Stomach (tissue), 9 donors: ENCODE data around the gene KRT4. TPM values are rescaled to one million over a fixed set of nuclear protein-coding genes. Genes with fewer than 3 reads are reported as not detected.

Experiments
- DNase-seq, 2 donors: peaks; one replicate each; pipeline versions ENCODE4 v3.0.0 to v3.0.0-alpha.2; 2013 to 2019
- H3K27ac ChIP-seq, 5 donors: fragments of 200-600 bp in 4 of 5; sonication (generic) in 4 of 5; one replicate each; pipeline ENCODE4 v1.5.1; 2013 to 2019; ENCODE audit warnings: mild to moderate bottlenecking in 1 of 5, moderate library complexity in 1 of 5
- H3K27me3 ChIP-seq, 3 donors: fragments of 200-600 bp; sonication (generic); one replicate each; pipeline ENCODE4 v1.5.1; 2017 to 2019; ENCODE audit warnings: mixed run types in 1 of 3
- H3K36me3 ChIP-seq, 4 donors: fragments of 200-600 bp; sonication (generic); 1 replicate in 3 of 4; 2 replicates in 1 of 4; pipeline ENCODE4 v1.5.1; 2016 to 2019
- H3K4me1 ChIP-seq, 4 donors: fragments of 200-600 bp; sonication (generic); one replicate each; pipeline ENCODE4 v1.5.1; 2016 to 2019
- H3K4me3 ChIP-seq, 4 donors: fragments of 200-600 bp; sonication (generic) in 3 of 4; one replicate each; pipeline ENCODE4 v1.5.1; 2016 to 2019; ENCODE audit warnings: mild to moderate bottlenecking in 1 of 4
- H3K9me3 ChIP-seq, 4 donors: fragments of 200-600 bp; sonication (generic); one replicate each; pipeline ENCODE4 v1.5.1; 2016 to 2019
- EP300 ChIP-seq: sonication (generic); formaldehyde crosslinking; IDR thresholded peaks from one replicate; pipeline ENCODE4 v1.6.1; 2017; ENCODE audit warnings: antibody characterized with exemption
- POLR2A ChIP-seq, 4 donors: fragments of 450-650 bp; IDR thresholded peaks; one replicate each; pipeline ENCODE4 v1.6.1; 2016; ENCODE audit warnings: antibody characterized with exemption in 4 of 4, control low read depth in 2 of 4, mild to moderate bottlenecking in 1 of 4, moderate library complexity in 1 of 4
- POLR2AphosphoS5 ChIP-seq, 3 donors: sonication (generic); formaldehyde crosslinking; IDR thresholded peaks; one replicate each; pipeline ENCODE4 v1.6.1; 2016; ENCODE audit warnings: antibody characterized with exemption in 3 of 3
- WGBS, 5 donors: extraction: QIAGEN DNeasy Blood & Tissue Kit in 3 of 5; methylation state at CpG; one replicate each; pipeline versions ENCODE4 v1.1.5 to v1.1.7; 2013 to 2018; 5-methylcytosine and 5-hydroxymethylcytosine counted together
- intact Hi-C: fragments of 100-400 bp; cut with DNase I; formaldehyde crosslinking; loops from one replicate; pipeline ENCODE4 v1.15.1; 2023; ENCODE audit warnings: low total_unique reads
- polyA plus RNA-seq, 3 donors: library from polyadenylated mRNA; stranded (reverse); fragments of 200-250 nt; gene quantifications; one replicate each; pipeline ENCODE4 v1.2.3, GENCODE V29; 2013
- total RNA-seq, 5 donors: library from RNA; depleted of rRNA; stranded (reverse); fragments of >200 nt; gene quantifications; one replicate each; pipeline versions ENCODE4 v1.1.0 to v1.2.3, GENCODE V29; 2014 to 2016
- TF ChIP-seq, protein P1 (sequence below), 7 experiments: fragments of 450-650 bp in 4 of 7; fragments of 200-600 bp in 3 of 7; sonication (generic) in 3 of 7; IDR thresholded peaks; one replicate each; pipeline ENCODE4 v1.5.1; 2016 to 2019; ENCODE audit warnings: antibody characterized with exemption in 7 of 7, control low read depth in 2 of 7, mild to moderate bottlenecking in 1 of 7
- donor health status: healthy with polysubstance abuse.
- donor health status: Bipolar disorder and iron deficiency.
- donor health status: healthy.

Gene KRT4
- total and polyA plus RNA-seq, 8 donors, result 5.1 to 2,693 (median 11.2) TPM; not detected in 4

GRCh38 chr12:52821071-52821730 lies 7.3 kb upstream of the KRT4 start:
- H3K4me1 ChIP-seq, result peaks cover 0 to 10% (median 0%) of the 10 kb centered on the region in 4 donors
- 78 to 94% (median 92%) methylated on average over 3 to 4 of the region's 4 CpGs for WGBS, 5 donors
- DNase-seq, result no peak
- no peak overlapping the region for H3K27ac ChIP-seq
- intact Hi-C loops, result no loop called here
- H3K27me3 ChIP-seq, result peaks cover 0 to 37% (median 8%) of the 10 kb centered on the region in 3 donors
- no peak overlapping the region for H3K4me3 ChIP-seq
- H3K36me3 ChIP-seq, result no peaks in the 10 kb centered on the region
- TF ChIP-seq EP300, result no peak
- no peak for TF ChIP-seq POLR2A (IDR thresholded peaks at IDR 0.05)
- TF ChIP-seq POLR2AphosphoS5 (IDR thresholded peaks at IDR 0.05), result no peak
- TF ChIP-seq, protein P1, sequence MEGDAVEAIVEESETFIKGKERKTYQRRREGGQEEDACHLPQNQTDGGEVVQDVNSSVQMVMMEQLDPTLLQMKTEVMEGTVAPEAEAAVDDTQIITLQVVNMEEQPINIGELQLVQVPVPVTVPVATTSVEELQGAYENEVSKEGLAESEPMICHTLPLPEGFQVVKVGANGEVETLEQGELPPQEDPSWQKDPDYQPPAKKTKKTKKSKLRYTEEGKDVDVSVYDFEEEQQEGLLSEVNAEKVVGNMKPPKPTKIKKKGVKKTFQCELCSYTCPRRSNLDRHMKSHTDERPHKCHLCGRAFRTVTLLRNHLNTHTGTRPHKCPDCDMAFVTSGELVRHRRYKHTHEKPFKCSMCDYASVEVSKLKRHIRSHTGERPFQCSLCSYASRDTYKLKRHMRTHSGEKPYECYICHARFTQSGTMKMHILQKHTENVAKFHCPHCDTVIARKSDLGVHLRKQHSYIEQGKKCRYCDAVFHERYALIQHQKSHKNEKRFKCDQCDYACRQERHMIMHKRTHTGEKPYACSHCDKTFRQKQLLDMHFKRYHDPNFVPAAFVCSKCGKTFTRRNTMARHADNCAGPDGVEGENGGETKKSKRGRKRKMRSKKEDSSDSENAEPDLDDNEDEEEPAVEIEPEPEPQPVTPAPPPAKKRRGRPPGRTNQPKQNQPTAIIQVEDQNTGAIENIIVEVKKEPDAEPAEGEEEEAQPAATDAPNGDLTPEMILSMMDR (IDR thresholded peaks at IDR 0.05), result no peak
- H3K9me3 ChIP-seq, result no peaks in the 10 kb centered on the region

DNA sequence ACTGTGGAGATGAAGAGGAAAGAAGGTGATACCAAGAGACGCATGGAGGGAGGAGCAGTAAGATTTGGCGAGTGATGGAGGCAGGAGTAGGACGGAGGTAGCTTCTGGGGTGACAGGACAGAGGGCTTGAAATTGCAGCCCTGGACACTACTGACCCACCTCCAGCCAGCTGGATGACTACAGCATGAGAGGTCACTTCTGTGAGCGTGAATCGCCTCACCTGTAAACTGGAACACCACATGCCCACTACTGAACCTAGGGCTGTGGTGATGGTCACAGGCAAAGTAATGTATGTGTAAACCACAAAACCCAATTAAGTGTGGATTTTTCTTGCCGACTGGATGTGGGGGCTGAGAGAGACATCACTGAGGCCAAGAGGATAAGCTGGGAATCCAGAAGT lies 6.6 kb upstream of the KRT4 start:
- no peak for DNase-seq
- H3K36me3 ChIP-seq, result no peaks in the 10 kb centered on the region
- intact Hi-C loops, result no loop called here

DNA sequence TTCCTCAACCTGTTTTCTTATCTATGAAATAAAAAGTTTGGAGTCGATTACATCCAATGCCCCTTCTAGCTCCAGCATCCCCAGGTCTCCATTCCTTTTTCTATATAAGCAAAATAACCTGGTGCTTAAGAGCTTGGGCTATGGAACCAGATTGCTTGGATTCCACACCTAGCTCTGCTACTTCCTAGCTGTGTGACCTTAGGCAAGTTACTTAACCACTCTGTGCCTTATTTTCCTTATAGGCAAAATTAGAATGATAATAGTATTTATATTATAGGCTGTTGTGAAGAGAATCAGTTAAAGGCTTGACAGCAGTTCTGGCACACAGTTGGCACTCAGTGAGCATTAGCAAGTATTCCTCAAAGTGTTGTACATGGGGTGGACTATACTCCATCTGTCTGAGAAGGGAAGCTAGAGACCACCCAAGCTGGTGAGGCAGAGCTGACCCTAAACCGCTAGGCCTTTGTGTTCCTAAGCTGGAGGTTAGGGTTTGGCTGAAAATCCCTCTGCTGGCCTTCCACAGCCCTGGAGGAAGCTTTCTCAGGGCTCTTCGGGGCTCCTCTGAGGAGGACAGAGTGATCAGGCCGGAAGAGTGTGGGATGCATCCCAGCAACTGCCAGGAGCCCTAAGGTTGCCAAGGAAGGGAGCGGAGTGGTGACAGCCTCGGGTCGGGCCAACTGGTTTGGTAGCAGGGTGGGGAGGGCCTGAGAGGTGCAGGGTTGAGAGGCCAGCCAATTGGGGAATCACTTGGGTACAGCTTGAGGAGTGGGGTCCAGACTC lies 6.0 kb upstream of the KRT4 start:
- no peak for TF ChIP-seq POLR2AphosphoS5 (IDR thresholded peaks at IDR 0.05)
- TF ChIP-seq EP300, result no peak
- no peak for TF ChIP-seq POLR2A (IDR thresholded peaks at IDR 0.05)
- TF ChIP-seq, protein P1 (IDR thresholded peaks at IDR 0.05), result no peak
- H3K9me3 ChIP-seq, result no peaks in the 10 kb centered on the region
- peaks cover 0 to 10% (median under 1%) of the 10 kb centered on the region in 4 donors for H3K4me1 ChIP-seq
- DNase-seq, result no peak
- WGBS, 5 donors, result 80 to 85% (median 82%) methylated on average over 7 of the region's 7 CpGs
- intact Hi-C loops, result no loop called here
- H3K4me3 ChIP-seq, result no peak overlapping the region
- no peaks in the 10 kb centered on the region for H3K36me3 ChIP-seq
- H3K27ac ChIP-seq, result no peak overlapping the region
- peaks cover 0 to 35% (median 8%) of the 10 kb centered on the region in 3 donors for H3K27me3 ChIP-seq

More for the DNA sequence above, 6.6 kb upstream of the KRT4 start:
- peaks cover 0 to 10% (median 0%) of the 10 kb centered on the region in 4 donors for H3K4me1 ChIP-seq
- H3K27ac ChIP-seq, result no peak overlapping the region
- H3K27me3 ChIP-seq, result peaks cover 0 to 35% (median 8%) of the 10 kb centered on the region in 3 donors
- TF ChIP-seq, protein P1 (IDR thresholded peaks at IDR 0.05), result no peak
- TF ChIP-seq POLR2A (IDR thresholded peaks at IDR 0.05) (no peak), EP300 (no peak)
- H3K4me3 ChIP-seq, result no peak overlapping the region
- no peaks in the 10 kb centered on the region for H3K9me3 ChIP-seq
- WGBS, 5 donors, result 88 to 96% (median 92%) methylated on average over 6 of the region's 6 CpGs

GRCh38 chr12:52818887-52819420 lies 5.0 kb upstream of the KRT4 start:
- WGBS, 5 donors, result 39 to 68% (median 45%) methylated on average over 7 of the region's 7 CpGs
- TF ChIP-seq, protein P1 (IDR thresholded peaks at IDR 0.05), result no peak
- no peak for TF ChIP-seq POLR2A (IDR thresholded peaks at IDR 0.05)
- no peak for TF ChIP-seq EP300
- TF ChIP-seq POLR2AphosphoS5 (IDR thresholded peaks at IDR 0.05), result no peak
- DNase-seq, result no peak
- intact Hi-C loops, result no loop called here
- peaks cover 0 to 35% (median 8%) of the 10 kb centered on the region in 3 donors for H3K27me3 ChIP-seq
- no peak overlapping the region for H3K4me3 ChIP-seq
- no peaks in the 10 kb centered on the region for H3K36me3 ChIP-seq
- H3K9me3 ChIP-seq, result no peaks in the 10 kb centered on the region
- H3K4me1 ChIP-seq, result peaks cover 0 to 20% (median 6%) of the 10 kb centered on the region in 4 donors
- no peak overlapping the region for H3K27ac ChIP-seq
